ENCODE results near the gene RBMY1J. TPM values are rescaled to one million over a fixed set of nuclear protein-coding genes. Genes with fewer than 3 reads are reported as not detected.

The RBMY1J gene
- total RNA-seq = not detected in 2 replicates

GRCh38 chrY:22403110-22403509 lies at the start of gene RBMY1J:
Gene RBMY1J, plus strand, starts transcription at chrY:22403410. Its CDS starts 2,038 bp downstream, at chrY:22405448.

Other genes with a start within 250 kb of the RBMY1J start
- gene RBMY1F, start 220.5 kb upstream of the RBMY1J start, total RNA-seq = not detected in 2 replicates

Data from epithelial cell of umbilical artery (primary cell).